Esophagus squamous epithelium (tissue), 4 donors: Measurements from ENCODE around the gene PLCB4.

Experiments used
- POLR2A ChIP-seq, 4 donors: fragments of 450-650 bp; IDR thresholded peaks; one replicate each; pipeline ENCODE4 v1.6.1; 2017; ENCODE audit warnings: antibody characterized with exemption in 4 of 4, mild to moderate bottlenecking in 4 of 4, moderate library complexity in 3 of 4
- TF ChIP-seq, protein P1 (sequence below), 6 experiments: fragments of 450-650 bp in 4 of 6; fragments of 200-600 bp in 2 of 6; sonication (generic) in 2 of 6; IDR thresholded peaks; one replicate each; pipeline ENCODE4 v1.5.1; 2016 to 2019; ENCODE audit warnings: antibody characterized with exemption in 6 of 6, mild to moderate bottlenecking in 4 of 6, moderate library complexity in 4 of 6

DNA sequence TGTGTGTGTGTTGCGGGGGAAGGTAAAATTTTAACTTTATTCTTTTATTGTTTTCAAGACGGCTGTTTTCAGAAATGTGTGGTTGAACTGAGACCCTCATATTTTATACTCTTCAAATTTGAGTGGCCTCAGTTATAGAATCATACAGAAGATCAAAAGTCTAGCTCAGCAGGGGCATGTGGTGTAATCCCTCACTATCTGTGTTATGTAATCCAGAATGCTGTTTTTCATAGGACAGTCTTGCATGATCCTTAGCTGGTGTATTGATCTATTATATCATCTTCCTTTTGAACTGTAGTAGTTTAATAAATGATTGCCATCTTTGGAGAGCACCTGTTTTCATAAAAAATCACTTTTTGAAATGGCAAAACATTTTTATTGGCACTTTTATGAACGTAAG is 1.4 kb downstream of the PLCB4 start:
- TF ChIP-seq, protein P1, sequence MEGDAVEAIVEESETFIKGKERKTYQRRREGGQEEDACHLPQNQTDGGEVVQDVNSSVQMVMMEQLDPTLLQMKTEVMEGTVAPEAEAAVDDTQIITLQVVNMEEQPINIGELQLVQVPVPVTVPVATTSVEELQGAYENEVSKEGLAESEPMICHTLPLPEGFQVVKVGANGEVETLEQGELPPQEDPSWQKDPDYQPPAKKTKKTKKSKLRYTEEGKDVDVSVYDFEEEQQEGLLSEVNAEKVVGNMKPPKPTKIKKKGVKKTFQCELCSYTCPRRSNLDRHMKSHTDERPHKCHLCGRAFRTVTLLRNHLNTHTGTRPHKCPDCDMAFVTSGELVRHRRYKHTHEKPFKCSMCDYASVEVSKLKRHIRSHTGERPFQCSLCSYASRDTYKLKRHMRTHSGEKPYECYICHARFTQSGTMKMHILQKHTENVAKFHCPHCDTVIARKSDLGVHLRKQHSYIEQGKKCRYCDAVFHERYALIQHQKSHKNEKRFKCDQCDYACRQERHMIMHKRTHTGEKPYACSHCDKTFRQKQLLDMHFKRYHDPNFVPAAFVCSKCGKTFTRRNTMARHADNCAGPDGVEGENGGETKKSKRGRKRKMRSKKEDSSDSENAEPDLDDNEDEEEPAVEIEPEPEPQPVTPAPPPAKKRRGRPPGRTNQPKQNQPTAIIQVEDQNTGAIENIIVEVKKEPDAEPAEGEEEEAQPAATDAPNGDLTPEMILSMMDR (IDR thresholded peaks at IDR 0.05) = no peak
- TF ChIP-seq POLR2A (IDR thresholded peaks at IDR 0.05) = no peak
